Left kidney (tissue), 8 donors: ENCODE results near the gene LUZP2. TPM values are rescaled to one million over a fixed set of nuclear protein-coding genes. Genes with fewer than 3 reads are reported as not detected.

Experiments used
- DNase-seq: peaks from one replicate; pipeline ENCODE4 v3.0.0-alpha.2; 2013
- long read RNA-seq, 8 donors: transcript quantifications; one replicate each; lab custom pipeline, GENCODE V29; 2026
- polyA plus RNA-seq: library from polyadenylated mRNA; unstranded; fragments of 120-200 nt; gene quantifications from one replicate; pipeline ENCODE4 v1.2.1, GENCODE V29; 2013; ENCODE audit not compliant: insufficient read length

LUZP2 gene
- polyA plus RNA-seq: 1.7 TPM
- long read RNA-seq, donor 1: 0 reads
- long read RNA-seq, donor 2: 0 reads
- long read RNA-seq, donor 3, full-length matches to known transcripts: 1 of 1 reads
- long read RNA-seq, donor 3, partial matches to known transcripts: 0 of 1 reads
- long read RNA-seq, donor 3, other reads (novel, unspliced or antisense): 0 of 1 reads
- long read RNA-seq, donor 4: 0 reads
- long read RNA-seq, donor 5: 0 reads
- long read RNA-seq, donor 6: 0 reads
- long read RNA-seq, donor 7, full-length matches to known transcripts: 1 of 1 reads
- long read RNA-seq, donor 7, partial matches to known transcripts: 0 of 1 reads
- long read RNA-seq, donor 7, other reads (novel, unspliced or antisense): 0 of 1 reads
- long read RNA-seq, donor 8, full-length matches to known transcripts: 1 of 1 reads
- long read RNA-seq, donor 8, partial matches to known transcripts: 0 of 1 reads
- long read RNA-seq, donor 8, other reads (novel, unspliced or antisense): 0 of 1 reads

GRCh38 chr11:24496736-24497725 is at the start of gene LUZP2:
Gene LUZP2 (plus strand): TSS chr11:24497053.
- DNase-seq: peak; percentile 49

GRCh38 chr11:24453129-24453718 is 43.6 kb upstream of the LUZP2 start:
- no peak for DNase-seq

- no peak for DNase-seq
Measured at GRCh38 chr11:24457985-24458384, 38.9 kb upstream of the LUZP2 start.

GRCh38 chr11:24470431-24470830 is 26.4 kb upstream of the LUZP2 start:
- DNase-seq: no peak

- no peak for DNase-seq
Measured at GRCh38 chr11:24471084-24471483, 25.8 kb upstream of the LUZP2 start.

- DNase-seq: no peak
Measured at GRCh38 chr11:24478718-24479117, 18.1 kb upstream of the LUZP2 start.

GRCh38 chr11:24489477-24489876 is 7.4 kb upstream of the LUZP2 start:
- no peak for DNase-seq

- no peak for DNase-seq
Measured at GRCh38 chr11:24496386-24496735, 492 bp upstream of the LUZP2 start.

GRCh38 chr11:24497831-24498230 is 978 bp downstream of the LUZP2 start:
- no peak for DNase-seq

- no peak for DNase-seq
Measured at GRCh38 chr11:24502425-24502824, 5.6 kb downstream of the LUZP2 start.

- no peak for DNase-seq
Measured at GRCh38 chr11:24509114-24509513, 12.3 kb downstream of the LUZP2 start.

GRCh38 chr11:24511511-24511910 is 14.7 kb downstream of the LUZP2 start:
- no peak for DNase-seq

- no peak for DNase-seq
Measured at GRCh38 chr11:24513479-24514218, 16.8 kb downstream of the LUZP2 start.

GRCh38 chr11:24514219-24514594 is 17.4 kb downstream of the LUZP2 start:
- no peak for DNase-seq

GRCh38 chr11:24515632-24516031 is 18.8 kb downstream of the LUZP2 start:
- DNase-seq: no peak

GRCh38 chr11:24516638-24517037 is 19.8 kb downstream of the LUZP2 start:
- no peak for DNase-seq

GRCh38 chr11:24521601-24522000 is 24.7 kb downstream of the LUZP2 start:
- DNase-seq: no peak

GRCh38 chr11:24524156-24524555 is 27.3 kb downstream of the LUZP2 start:
- DNase-seq: no peak

- DNase-seq: no peak
Measured at GRCh38 chr11:24531528-24531927, 34.7 kb downstream of the LUZP2 start.

- no peak for DNase-seq
Measured at GRCh38 chr11:24543771-24544170, 46.9 kb downstream of the LUZP2 start.

GRCh38 chr11:24556693-24557092 is 59.8 kb downstream of the LUZP2 start:
- DNase-seq: no peak

GRCh38 chr11:24559315-24559714 is 62.5 kb downstream of the LUZP2 start:
- no peak for DNase-seq
